Stimulated activated naive CD8-positive, alpha-beta T cell treated with anti-CD3 and anti-CD28 coated beads, Interleukin-15, Interleukin-2, amounts not matched to agents 100 U/mL and 50 U/mL, for 24 hours (primary cell): Measurements from ENCODE around the gene FGB.

Source experiments
- ATAC-seq: fragments of 150-1000 bp; cut with Tn5 transposase; one replicate; pipeline ENCODE4 v1.10.0; 2021
- DNase-seq: peaks from one replicate; pipeline ENCODE4 v3.0.0; 2021

FGB gene

DNA sequence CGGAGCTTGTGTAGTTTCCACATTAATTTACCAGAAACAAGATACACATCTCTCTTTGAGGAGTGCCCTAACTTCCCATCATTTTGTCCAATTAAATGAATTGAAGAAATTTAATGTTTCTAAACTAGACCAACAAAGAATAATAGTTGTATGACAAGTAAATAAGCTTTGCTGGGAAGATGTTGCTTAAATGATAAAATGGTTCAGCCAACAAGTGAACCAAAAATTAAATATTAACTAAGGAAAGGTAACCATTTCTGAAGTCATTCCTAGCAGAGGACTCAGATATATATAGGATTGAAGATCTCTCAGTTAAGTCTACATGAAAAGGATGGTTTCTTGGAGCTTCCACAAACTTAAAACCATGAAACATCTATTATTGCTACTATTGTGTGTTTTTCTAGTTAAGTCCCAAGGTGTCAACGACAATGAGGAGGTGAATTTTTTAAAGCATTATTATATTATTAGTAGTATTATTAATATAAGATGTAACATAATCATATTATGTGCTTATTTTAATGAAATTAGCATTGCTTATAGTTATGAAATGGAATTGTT lies at the start of gene FGB:
TSS of gene FGB (plus strand) at position 315 of the 558 bp plus-strand sequence. CDS start at position 323, 8 bp downstream.
- DNase-seq: no peak

GRCh38 chr4:154516318-154517029 lies 46.3 kb upstream of the FGB start:
- DNase-seq: no peak
- ATAC-seq: no peak

More for the DNA sequence above, at the start of gene FGB:
- no peak for ATAC-seq

GRCh38 chr4:154517591-154517990 lies 45.2 kb upstream of the FGB start:
- ATAC-seq (no peak), DNase-seq (no peak)

DNA sequence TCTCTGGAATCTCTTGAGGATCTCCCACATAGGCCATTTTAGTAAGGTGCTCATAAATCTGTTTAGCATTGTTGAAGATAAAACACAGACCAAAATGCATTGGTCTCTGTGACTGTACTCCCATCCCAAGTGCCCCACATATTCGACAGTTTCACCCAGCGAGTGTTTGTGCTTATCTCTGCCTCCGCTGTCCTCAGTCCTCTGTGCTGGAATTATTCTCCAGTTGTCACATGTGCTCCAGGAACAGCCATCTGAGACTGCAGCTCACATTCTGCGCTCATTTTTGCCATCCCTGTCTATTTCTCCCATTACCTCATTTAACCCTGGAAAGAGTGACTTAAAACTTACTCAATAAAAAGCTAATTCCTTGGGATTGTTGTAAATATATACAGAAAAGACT lies 43.6 kb upstream of the FGB start:
- ATAC-seq (no peak), DNase-seq (no peak)

DNA sequence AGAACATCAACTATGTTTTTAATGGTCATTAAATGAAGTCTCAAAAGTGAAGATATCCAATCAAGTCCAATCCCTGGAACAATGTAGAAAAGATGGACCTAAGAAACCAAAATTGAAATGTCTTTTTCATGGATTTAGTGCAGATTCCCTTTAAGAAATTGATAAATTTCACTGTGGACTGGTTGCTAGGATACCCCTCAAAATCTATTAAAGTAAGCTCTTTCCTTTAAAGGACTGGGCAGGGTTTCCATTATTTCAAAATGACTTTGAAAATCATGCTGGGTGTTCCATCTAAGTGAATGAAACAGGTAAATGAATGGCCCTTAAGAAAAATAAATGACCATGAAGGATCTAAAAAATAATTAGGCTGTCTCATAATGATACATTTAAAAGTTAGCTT lies 41.2 kb upstream of the FGB start:
- ATAC-seq: no peak
- no peak for DNase-seq

DNA sequence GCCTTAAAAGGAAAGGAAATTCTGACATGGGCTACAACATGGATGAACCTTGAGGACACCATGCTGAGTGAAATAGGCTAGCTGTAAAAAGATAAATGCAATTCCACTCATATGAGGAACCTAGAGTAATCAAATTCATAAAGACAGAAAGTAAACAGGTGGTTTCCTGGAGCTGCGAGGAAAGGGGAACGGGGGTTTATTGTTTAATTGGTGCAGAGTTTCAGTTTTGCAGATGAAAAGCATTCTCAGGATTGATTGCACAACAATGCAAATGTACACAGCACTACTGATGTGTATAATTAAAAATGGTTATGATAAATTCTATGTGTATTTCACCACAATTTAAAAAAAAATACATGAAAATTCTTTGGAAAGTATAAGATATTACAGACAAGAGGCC lies 36.7 kb upstream of the FGB start:
- no peak for ATAC-seq
- no peak for DNase-seq

GRCh38 chr4:154527308-154527707 lies 35.5 kb upstream of the FGB start:
- ATAC-seq: no peak
- no peak for DNase-seq

- no peak for DNase-seq
- no peak for ATAC-seq
These were observed 33.9 kb upstream of the FGB start for GRCh38 chr4:154528869-154529268.

DNA sequence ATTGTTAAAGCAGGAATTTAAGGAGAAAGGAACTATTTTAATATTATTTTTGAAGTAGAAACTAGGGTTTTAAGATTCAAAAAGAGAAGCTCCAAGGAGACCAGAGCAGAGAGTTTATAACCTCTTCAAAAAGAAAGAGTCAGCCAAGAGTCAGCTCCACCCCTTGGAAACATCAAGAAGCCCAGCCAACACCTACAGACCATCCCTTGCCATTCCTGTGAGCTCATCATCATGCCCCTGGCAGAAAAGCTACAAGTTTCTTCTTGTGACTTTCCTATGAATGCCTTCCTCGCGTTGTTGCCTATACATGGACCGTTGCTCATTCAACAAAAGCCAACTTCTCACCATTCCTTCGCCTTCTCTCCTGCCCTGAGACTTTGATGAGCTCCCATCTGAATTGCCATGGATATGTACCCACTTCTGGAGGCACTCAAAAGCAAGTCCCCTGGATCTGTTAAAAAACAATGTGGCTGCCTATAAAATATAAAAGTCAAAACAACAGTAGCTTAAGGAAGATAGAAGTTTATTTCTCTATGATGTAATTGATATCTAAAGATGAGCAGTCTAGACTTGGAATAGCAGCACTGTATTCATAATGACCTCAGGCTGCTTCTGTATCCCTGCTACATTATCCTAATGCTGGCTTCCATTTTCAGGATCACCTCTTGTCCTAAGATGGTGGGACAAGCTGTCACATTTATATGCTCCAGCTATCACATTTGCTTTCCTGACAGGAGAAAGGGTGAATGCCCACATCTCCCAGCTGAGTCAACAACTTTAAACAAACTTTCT lies 32.9 kb upstream of the FGB start:
- no peak for ATAC-seq
- DNase-seq: no peak

GRCh38 chr4:154534296-154534695 lies 28.5 kb upstream of the FGB start:
- DNase-seq (no peak), ATAC-seq (no peak)

DNA sequence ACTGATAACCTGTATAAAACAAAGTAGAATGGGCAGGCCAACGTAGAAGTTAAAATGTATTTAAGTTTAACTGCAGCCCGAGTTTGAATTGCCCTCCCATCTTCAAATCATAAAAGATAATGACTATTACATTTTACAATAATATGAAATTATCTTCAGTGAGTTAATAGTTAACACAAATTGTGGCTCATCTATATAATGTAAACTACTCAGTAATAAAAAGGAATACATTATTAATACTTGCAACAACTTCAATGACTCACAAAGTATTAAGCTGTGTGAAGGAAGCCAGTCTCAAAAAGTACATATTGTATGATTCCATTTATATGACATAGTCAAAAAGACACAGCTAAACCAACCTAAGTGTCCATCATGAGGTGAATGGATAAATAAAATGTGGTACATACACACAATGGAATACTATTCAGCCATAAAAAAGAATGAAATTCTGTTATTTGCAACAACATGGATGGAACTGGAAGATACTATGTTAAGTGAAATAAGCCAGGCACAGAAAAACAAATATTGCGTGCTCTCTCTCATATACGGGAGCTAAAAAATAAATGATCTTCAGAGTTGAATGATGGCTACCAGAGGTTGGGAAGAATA lies 20.4 kb upstream of the FGB start:
- ATAC-seq (no peak), DNase-seq (no peak)

DNA sequence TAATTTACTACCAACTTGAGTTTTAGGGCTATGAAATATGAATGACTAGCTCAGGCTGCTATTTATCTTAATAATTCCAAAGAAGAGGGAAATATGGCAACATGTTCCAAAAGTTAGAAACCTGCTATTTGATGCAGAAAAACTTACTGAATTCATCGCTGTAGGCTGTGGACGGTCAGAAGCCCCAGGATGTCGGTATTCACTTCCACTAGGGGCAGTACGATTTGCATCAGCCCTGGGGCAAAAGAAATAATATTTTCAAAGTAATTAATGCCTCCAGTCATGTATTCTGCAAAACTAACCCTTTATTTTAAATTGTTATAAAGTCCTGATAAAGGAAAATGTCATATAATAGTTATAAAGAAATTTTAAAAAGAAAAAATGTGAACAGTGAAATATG lies 17.1 kb upstream of the FGB start:
- DNase-seq (no peak), ATAC-seq (no peak)

DNA sequence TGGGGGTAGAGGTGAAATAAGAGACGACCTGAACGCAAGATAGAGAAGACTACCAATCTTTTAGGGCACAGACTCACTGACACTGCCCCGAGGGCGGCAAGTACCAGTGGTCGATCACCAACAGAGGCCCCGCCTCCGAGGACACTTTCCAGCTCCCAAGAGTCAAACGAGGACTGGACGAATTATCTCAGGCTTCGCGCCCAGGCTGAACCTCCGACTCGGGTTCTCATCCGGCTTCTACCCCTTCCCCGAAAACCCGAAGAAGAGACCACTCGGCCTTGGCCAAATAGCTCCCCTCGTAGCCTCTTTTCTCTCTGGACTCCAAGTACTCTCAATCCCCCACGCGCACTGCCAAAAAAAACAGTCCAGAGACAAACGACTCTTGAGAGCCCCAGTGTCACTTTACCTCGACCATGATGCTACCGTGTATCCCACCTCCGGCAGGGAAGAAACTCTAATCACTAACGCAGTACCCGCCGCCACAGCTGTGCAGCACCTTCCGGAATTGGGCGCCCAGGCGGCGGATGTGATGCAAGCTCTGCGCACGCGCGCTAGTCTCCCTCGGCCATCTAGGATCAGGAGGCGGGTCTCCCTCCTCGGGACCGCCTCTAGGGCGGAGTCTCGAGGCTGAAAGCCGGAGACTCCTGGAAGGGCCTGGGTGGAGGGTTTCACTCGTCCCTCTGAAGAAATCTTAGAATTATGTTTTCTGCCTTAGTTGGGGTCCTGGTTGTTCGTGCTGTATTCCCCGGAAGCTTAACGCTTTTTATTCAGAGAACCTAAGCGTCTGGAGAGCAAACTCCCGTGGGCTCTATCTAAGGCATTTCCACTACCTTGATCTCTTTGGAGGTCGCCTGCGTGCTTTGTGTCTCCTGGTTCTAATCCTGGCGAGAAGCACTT lies 12.7 kb upstream of the FGB start, which contains the start of gene PLRG1:
TSS of gene PLRG1 (minus strand) at position 507 of the 897 bp plus-strand sequence. CDS start at position 415, 92 bp downstream.
- DNase-seq (peak; percentile 96), ATAC-seq (peak; percentile 100)

- ATAC-seq (no peak), DNase-seq (peak; percentile 67)
These were observed 10.7 kb upstream of the FGB start for GRCh38 chr4:154551872-154552686.

- no peak for ATAC-seq
- DNase-seq: no peak
These were observed 3.7 kb upstream of the FGB start for GRCh38 chr4:154559141-154559493.

DNA sequence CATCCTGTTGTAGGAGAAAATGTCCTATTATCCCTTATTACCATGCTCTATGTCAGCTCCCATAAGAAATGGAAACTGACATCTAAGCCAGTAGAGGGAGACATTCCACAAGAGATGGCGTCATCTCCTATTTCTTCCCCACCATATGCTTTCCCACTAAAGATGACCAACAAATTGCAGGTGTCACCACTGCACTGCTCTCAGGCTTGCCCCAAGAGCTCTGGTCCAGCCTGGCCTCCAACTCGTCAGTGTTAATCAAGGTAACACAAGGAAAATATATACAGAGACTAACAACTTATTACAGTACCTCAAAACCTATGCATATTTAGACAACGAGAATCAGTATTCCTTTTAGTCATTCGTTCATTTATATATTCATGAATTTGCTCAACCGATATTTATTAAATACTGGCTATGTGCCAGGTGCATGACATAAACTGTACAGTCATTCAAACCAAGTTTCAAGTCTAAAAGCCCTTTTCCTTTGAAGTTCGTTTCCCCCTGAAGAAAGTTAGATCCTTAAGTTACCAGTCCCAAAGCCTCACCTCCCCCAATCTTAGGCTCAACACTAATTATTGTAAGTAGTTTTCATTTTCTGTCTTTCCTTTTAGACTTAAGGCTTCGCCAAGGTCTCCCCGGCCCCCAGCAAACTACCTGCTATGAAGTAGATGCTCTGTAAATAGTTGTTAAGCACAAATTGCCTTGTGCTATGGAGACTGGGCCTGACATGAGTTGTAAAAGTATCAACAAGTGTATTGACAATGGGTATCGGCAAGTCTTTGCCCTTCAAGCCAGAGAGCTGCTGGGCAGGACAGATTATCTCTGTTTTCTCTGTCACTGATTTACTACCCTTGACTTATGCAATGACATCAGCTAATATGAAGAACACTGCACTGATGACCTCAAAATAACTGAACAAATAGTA lies 3.1 kb upstream of the FGB start:
- peak; percentile 40 for ATAC-seq
- DNase-seq: no peak

- DNase-seq (no peak), ATAC-seq (no peak)
These were observed 2.4 kb upstream of the FGB start for GRCh38 chr4:154560419-154560801.

GRCh38 chr4:154560824-154561231 lies 2.0 kb upstream of the FGB start:
- DNase-seq (no peak), ATAC-seq (no peak)

GRCh38 chr4:154564311-154564710 lies 1.5 kb downstream of the FGB start:
- DNase-seq (no peak), ATAC-seq (no peak)

DNA sequence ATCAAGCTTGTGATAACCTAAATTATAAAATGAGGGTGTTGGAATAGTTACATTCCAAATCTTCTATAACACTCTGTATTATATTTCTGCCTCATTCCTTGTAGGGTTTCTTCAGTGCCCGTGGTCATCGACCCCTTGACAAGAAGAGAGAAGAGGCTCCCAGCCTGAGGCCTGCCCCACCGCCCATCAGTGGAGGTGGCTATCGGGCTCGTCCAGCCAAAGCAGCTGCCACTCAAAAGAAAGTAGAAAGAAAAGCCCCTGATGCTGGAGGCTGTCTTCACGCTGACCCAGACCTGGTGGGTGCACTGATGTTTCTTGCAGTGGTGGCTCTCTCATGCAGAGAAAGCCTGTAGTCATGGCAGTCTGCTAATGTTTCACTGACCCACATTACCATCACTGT lies 2.9 kb downstream of the FGB start:
- ATAC-seq: no peak
- DNase-seq: no peak
